ENCODE measurements around the gene RNF40. TPM values are rescaled to one million over a fixed set of nuclear protein-coding genes. Genes with fewer than 3 reads are reported as not detected.

Gene RNF40
- total RNA-seq, 1 donor from 2014 or later = 60.9 TPM

DNA sequence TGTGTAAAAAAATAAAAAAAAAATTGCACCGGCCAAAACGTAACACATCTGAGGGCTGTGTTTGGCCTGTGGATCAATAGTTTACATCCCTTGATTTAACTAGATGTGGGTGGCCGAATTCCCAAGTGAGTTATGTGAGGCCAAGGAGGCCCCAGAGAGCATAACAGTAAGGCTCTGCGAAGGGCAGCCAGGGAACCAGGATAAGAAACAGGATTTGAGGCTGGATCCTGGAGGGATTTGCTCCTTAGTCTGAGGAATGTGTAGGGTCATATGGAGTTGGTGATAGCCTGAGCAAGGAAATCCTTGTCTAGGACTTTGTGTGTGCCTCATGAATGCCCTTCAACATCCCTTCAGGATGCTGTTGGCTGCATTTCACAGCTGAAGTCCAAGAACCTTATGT lies 11.9 kb upstream of the RNF40 start:
- H3K9me3 ChIP-seq = no peaks in the 10 kb centered on the region
- intact Hi-C loops (cut with DNase I) = no loop called here
- peaks cover 0 to 10% of the 10 kb centered on the region in 2 donors for H3K36me3 ChIP-seq
- no peaks in the 10 kb centered on the region for H3K27me3 ChIP-seq
- DNase-seq (ENCODE audit: extremely low spot score in 2 of 2) = no peak
- H3K4me1 ChIP-seq = peaks cover 19% of the 10 kb centered on the region
- no peak overlapping the region for H3K27ac ChIP-seq
- H3K4me3 ChIP-seq = no peak overlapping the region
- TF ChIP-seq, protein P1, sequence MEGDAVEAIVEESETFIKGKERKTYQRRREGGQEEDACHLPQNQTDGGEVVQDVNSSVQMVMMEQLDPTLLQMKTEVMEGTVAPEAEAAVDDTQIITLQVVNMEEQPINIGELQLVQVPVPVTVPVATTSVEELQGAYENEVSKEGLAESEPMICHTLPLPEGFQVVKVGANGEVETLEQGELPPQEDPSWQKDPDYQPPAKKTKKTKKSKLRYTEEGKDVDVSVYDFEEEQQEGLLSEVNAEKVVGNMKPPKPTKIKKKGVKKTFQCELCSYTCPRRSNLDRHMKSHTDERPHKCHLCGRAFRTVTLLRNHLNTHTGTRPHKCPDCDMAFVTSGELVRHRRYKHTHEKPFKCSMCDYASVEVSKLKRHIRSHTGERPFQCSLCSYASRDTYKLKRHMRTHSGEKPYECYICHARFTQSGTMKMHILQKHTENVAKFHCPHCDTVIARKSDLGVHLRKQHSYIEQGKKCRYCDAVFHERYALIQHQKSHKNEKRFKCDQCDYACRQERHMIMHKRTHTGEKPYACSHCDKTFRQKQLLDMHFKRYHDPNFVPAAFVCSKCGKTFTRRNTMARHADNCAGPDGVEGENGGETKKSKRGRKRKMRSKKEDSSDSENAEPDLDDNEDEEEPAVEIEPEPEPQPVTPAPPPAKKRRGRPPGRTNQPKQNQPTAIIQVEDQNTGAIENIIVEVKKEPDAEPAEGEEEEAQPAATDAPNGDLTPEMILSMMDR (IDR thresholded peaks at IDR 0.05) = no peak
- TF ChIP-seq POLR2AphosphoS5 (IDR thresholded peaks at IDR 0.05; ENCODE audit: insufficient read depth in 1 of 2, low read depth in 1 of 2) (no peak), POLR2A (IDR thresholded peaks at IDR 0.05) (no peak)

DNA sequence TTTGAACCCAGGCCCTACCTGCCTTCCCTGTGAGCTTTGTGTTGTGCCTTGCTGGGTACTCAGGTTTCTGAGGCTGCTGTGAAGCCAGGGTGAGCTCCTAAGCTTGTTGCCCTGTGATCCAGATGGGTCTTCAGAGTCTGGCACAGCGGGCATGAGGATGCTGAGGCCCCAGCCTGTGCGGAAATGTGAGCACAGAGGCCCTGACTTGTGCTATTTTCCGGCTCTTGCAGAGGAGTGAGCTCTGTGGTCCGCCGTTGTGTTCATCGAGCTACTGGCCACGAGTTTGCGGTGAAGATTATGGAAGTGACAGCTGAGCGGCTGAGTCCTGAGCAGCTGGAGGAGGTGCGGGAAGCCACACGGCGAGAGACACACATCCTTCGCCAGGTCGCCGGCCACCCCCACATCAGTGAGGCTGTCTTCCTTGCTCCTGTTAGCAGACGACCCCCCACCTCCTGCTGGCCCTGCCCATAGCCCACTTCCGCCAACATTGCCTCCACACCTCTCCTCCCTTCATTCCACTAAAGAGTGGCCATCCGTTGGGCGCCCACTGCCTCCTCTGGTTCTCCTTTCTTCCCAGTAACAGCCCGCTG lies 11.2 kb upstream of the RNF40 start:
- Histone ChIP-seq H3K9me3 (no peaks in the 10 kb centered on the region), H3K36me3 (peaks cover 0 to 10% of the 10 kb centered on the region in 2 donors), H3K4me3 (no peak overlapping the region), H3K4me1 (peaks cover 19% of the 10 kb centered on the region), H3K27me3 (no peaks in the 10 kb centered on the region), H3K27ac (no peak overlapping the region)
- TF ChIP-seq, protein P1 (IDR thresholded peaks at IDR 0.05) = no peak
- TF ChIP-seq POLR2A (IDR thresholded peaks at IDR 0.05) = no peak
- TF ChIP-seq POLR2AphosphoS5 (IDR thresholded peaks at IDR 0.05; ENCODE audit: insufficient read depth in 1 of 2, low read depth in 1 of 2) = no peak
- no peak for DNase-seq (ENCODE audit: extremely low spot score in 2 of 2)
- intact Hi-C loops (cut with DNase I) = no loop called here

DNA sequence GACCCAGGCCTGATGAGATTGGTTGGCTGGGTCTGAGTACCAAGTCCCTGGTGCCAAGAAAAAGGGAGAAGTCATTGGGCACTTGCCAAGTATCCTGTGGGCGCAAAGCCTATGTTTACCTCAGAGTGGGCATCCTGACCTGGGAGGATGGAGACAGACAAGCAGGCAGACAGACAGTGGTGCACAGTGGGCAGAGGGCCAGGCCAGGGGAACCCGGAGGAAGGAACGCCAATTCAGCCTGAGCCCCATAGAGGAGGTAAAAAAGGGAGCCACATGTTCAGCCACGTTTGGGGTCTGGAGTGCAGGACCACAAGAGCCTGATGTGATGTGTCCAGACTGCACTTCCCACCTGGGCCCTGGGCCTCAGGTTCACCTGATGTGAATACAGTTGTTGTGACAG lies 8.5 kb upstream of the RNF40 start:
- Histone ChIP-seq H3K27me3 (no peaks in the 10 kb centered on the region), H3K4me1 (peaks cover 10% of the 10 kb centered on the region), H3K27ac (no peak overlapping the region), H3K4me3 (no peak overlapping the region), H3K9me3 (no peaks in the 10 kb centered on the region), H3K36me3 (peaks cover 0 to 24% of the 10 kb centered on the region in 2 donors)
- TF ChIP-seq POLR2A (IDR thresholded peaks at IDR 0.05) (no peak), POLR2AphosphoS5 (IDR thresholded peaks at IDR 0.05; ENCODE audit: insufficient read depth in 1 of 2, low read depth in 1 of 2) (no peak)
- TF ChIP-seq, protein P1 (IDR thresholded peaks at IDR 0.05) = no peak
- intact Hi-C loops (cut with DNase I) = no loop called here
- no peak for DNase-seq (ENCODE audit: extremely low spot score in 2 of 2)

DNA sequence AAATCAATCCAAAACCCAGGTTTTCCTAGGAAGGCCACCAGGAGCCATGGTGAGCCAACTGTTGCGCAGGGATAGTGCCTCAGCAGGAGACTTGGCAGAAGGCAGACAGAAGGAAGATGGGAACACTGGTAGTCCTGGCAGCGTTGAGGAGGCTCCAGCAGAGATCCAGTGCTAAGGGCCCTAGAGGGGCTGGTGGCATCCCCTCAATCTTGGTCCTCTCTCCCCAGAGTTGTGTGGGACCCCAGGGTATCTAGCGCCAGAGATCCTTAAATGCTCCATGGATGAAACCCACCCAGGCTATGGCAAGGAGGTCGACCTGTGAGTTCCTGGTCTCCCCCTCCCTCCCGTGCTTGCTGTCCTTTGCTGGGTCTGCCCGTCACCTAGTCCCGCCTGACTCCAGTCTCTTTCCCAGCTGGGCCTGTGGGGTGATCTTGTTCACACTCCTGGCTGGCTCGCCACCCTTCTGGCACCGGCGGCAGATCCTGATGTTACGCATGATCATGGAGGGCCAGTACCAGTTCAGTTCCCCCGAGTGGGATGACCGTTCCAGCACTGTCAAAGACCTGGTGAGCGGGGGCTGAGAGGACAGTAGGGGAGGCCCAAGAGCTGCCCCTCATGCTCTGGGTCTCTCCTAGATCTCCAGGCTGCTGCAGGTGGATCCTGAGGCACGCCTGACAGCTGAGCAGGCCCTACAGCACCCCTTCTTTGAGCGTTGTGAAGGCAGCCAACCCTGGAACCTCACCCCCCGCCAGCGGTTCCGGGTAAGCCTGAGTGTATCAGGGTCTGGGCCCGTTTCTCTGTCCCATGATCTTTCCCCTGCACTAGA lies 6.0 kb upstream of the RNF40 start:
- intact Hi-C loops (cut with DNase I) = no loop called here
- no peaks in the 10 kb centered on the region for H3K27me3 ChIP-seq
- H3K9me3 ChIP-seq = no peaks in the 10 kb centered on the region
- no peak for DNase-seq (ENCODE audit: extremely low spot score in 2 of 2)
- peaks cover 0 to 19% of the 10 kb centered on the region in 2 donors for H3K36me3 ChIP-seq
- no peak overlapping the region for H3K4me3 ChIP-seq
- no peak overlapping the region for H3K27ac ChIP-seq
- H3K4me1 ChIP-seq = peaks cover 7% of the 10 kb centered on the region
- TF ChIP-seq POLR2A (IDR thresholded peaks at IDR 0.05) = no peak

DNA sequence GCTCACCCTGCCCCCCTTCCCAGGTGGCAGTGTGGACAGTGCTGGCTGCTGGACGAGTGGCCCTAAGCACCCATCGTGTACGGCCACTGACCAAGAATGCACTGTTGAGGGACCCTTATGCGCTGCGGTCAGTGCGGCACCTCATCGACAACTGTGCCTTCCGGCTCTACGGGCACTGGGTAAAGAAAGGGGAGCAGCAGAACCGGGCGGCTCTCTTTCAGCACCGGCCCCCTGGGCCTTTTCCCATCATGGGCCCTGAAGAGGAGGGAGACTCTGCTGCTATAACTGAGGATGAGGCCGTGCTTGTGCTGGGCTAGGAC lies 5.4 kb upstream of the RNF40 start:
- H3K36me3 ChIP-seq = peaks cover 0 to 14% of the 10 kb centered on the region in 2 donors
- no peaks in the 10 kb centered on the region for H3K9me3 ChIP-seq
- peaks cover 12% of the 10 kb centered on the region for H3K4me1 ChIP-seq
- H3K4me3 ChIP-seq = no peak overlapping the region
- H3K27ac ChIP-seq = no peak overlapping the region
- DNase-seq (ENCODE audit: extremely low spot score in 2 of 2) = no peak
- intact Hi-C loops (cut with DNase I) = no loop called here
- H3K27me3 ChIP-seq = no peaks in the 10 kb centered on the region
- TF ChIP-seq, protein P1 (IDR thresholded peaks at IDR 0.05) = no peak
- TF ChIP-seq POLR2A (IDR thresholded peaks at IDR 0.05) (no peak), POLR2AphosphoS5 (IDR thresholded peaks at IDR 0.05; ENCODE audit: insufficient read depth in 1 of 2, low read depth in 1 of 2) (no peak)
